Transverse colon (tissue), 4 donors: ENCODE data around the gene NDUFS6.

ENCODE experiments used
- CTCF ChIP-seq, 5 experiments: fragments of 200-600 bp in 3 of 5; fragments of 450-650 bp in 2 of 5; sonication (generic) in 3 of 5; IDR thresholded peaks; 1 replicate in 2 of 5; 2 replicates in 3 of 5; pipeline ENCODE4 v1.5.1; 2016 to 2017; ENCODE audit warnings: antibody characterized with exemption in 5 of 5, inconsistent platforms in 3 of 5, mild to moderate bottlenecking in 2 of 5, moderate library complexity in 1 of 5
- EP300 ChIP-seq: sonication (generic); formaldehyde crosslinking; IDR thresholded peaks from one replicate; pipeline ENCODE4 v1.6.1; 2017; ENCODE audit warnings: antibody characterized with exemption, low read depth
- POLR2A ChIP-seq: fragments of 450-650 bp; IDR thresholded peaks from one replicate; pipeline ENCODE4 v1.6.1; 2016; ENCODE audit warnings: antibody characterized with exemption, mild to moderate bottlenecking, moderate library complexity
- POLR2AphosphoS5 ChIP-seq, 3 donors: sonication (generic); formaldehyde crosslinking; IDR thresholded peaks; one replicate each; pipeline ENCODE4 v1.6.1; 2016; ENCODE audit warnings: antibody characterized with exemption in 3 of 3

DNA sequence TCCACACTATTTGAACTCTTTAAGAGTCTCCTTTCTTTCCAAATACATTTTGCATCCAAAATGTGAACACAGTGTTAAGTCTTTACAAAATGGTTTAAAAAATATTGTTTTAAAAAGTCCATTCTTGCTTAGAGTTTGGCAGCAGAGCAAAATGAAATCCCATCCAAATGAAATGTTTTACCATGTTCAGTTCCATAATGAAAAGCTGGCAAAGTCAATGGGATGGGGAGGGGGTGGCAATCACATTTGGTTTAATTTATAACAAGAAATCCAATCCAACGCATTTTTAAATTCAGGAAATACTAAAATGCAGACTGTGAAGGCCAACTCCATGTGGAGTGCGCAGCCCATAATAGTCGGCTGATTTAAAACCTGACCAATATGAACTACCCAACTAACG lies 41.0 kb upstream of the NDUFS6 start:
- no peak for TF ChIP-seq CTCF (IDR thresholded peaks at IDR 0.05)
- TF ChIP-seq POLR2A: no peak
- no peak for TF ChIP-seq POLR2AphosphoS5 (IDR thresholded peaks at IDR 0.05)
- no peak for TF ChIP-seq EP300
